GM18505 (cell line): ENCODE results near the gene STRN3.

Experiments
- ATAC-seq: cut with Tn5 transposase; IDR thresholded peaks from one replicate; pipeline ENCODE4 v1.9.1; 2021; ENCODE audit not compliant: unreplicated experiment
- POLR2A ChIP-seq: IDR thresholded peaks from 4 replicates; pipeline ENCODE4 v1.6.1; 2011; ENCODE audit warnings: borderline replicate concordance; ENCODE audit not compliant: insufficient read depth, insufficient read length; ENCODE audit errors: extremely low read depth

The STRN3 gene

DNA sequence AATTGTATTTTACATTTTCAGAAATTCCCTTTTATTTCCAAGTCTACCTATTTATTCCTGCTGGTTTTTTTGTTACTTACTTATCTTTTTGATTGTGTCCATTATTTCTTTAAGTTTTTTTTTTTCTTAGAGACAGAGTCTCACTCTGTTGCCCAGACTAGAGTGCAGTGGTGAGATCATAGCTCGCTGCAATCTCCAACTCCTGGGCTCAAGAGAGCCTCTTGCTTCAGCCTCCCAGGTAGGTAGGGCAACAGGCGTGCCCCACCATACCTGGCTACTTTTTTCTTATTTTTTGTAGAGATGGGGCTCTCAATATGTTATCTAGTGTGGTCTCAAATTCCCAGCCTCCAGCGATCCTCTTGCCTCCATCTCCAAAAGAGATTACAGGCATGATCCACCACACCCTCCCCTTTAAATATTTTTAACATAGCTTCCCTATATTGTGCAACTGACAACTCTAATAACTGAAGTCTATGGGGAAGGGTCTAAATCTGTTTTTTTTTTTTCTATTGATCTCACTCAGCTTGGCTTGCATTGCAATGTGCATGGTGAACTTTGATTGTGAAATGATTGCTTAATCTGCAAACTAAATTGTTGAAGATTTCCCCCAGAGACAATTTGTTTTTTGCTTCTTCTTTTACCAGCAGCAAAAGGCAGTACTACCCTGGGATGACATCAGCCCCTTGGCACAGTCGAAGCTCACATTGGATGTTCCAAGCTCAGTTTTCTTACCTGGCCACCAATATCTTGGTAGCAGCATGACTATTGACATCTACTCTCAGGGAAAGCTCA, 177.5 kb downstream of the STRN3 start:
- TF ChIP-seq POLR2A, result no peak
- no peak for ATAC-seq
